ES-I3 (cell line): Measurements from ENCODE around the gene PIK3C3.

Experiments
- H3K36me3 ChIP-seq: 2 replicates; pipeline ENCODE4 v1.6.1; 2013; ENCODE audit warnings: mild to moderate bottlenecking, low read length, control low read depth, moderate library complexity; ENCODE audit not compliant: insufficient read depth
- H3K4me1 ChIP-seq: 2 replicates; pipeline ENCODE4 v1.6.1; 2013; ENCODE audit warnings: mild to moderate bottlenecking, control low read depth, low read length; ENCODE audit not compliant: insufficient read depth
- H3K9ac ChIP-seq: 2 replicates; pipeline ENCODE4 v1.6.1; 2013; ENCODE audit warnings: low read depth, mild to moderate bottlenecking, low read length, moderate library complexity
- H3K9me3 ChIP-seq: 2 replicates; pipeline ENCODE4 v1.6.1; 2013; ENCODE audit warnings: mild to moderate bottlenecking, low read length, moderate library complexity; ENCODE audit not compliant: control insufficient read depth, insufficient read depth

Gene PIK3C3

DNA sequence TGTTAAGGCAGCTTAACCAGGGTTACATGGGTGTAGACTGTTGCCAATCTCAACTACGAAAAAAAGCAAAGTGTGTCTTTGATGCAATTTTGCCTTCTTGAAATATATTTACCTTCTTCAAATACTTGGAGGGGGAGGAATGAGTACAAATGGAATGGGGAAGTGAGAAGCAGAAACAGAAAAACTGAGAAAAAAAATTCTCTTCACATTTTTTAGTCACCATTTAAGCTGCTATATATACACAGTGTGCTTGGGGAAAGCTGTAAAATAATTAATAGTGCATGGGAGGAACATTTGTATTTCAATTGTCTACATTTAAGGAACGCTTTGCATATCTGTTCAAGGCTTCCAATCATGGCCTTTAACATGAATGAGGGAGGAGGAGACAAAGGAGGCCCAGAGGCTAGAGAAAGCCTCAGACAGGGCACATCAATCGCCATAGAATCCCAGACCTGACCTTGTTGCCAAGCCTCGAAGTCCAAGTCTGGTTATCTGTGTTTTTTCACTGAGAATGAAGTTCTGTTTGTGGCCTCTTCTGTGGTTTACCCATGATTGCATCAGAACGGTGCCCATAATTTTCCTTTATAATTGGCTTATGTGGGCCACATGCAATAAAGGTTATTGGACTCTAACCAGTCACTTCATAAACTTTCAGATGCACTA is 158.6 kb downstream of the PIK3C3 start:
- Histone ChIP-seq H3K4me1 (no peaks in the 10 kb centered on the region), H3K9ac (no peak overlapping the region), H3K9me3 (peaks cover 2% of the 10 kb centered on the region; the same call in 1 of the 2 replicates), H3K36me3 (no peaks in the 10 kb centered on the region; the same call in 1 of the 2 replicates)

GRCh38 chr18:42114310-42114943 is 159.4 kb downstream of the PIK3C3 start:
- H3K9ac ChIP-seq: no peak overlapping the region
- H3K36me3 ChIP-seq: no peaks in the 10 kb centered on the region; the same call in 1 of the 2 replicates
- no peaks in the 10 kb centered on the region for H3K4me1 ChIP-seq
- H3K9me3 ChIP-seq: peaks cover 2% of the 10 kb centered on the region; the same call in 1 of the 2 replicates

DNA sequence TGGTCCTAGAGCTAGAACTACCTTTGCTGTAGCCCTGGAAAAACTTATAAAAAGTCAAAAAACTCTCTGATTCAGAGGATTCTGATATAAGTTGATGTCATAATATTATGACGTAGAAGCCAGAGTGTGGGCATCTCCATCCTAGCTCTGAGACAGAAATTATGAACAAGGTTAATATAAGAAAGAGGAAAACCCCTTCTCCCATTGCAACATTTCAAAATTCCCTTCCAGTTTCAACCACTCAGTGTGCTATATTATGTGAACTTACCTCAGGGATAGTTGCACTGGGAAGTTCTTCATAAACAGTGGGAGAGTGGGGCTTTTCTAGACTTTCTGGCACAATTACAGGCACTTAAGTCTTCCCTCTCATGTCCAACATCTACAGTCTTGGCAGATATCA is 171.6 kb downstream of the PIK3C3 start:
- Histone ChIP-seq H3K9me3 (no peaks in the 10 kb centered on the region), H3K36me3 (no peaks in the 10 kb centered on the region), H3K4me1 (no peaks in the 10 kb centered on the region), H3K9ac (no peak overlapping the region)

GRCh38 chr18:42131066-42131929 is 176.3 kb downstream of the PIK3C3 start:
- no peaks in the 10 kb centered on the region for H3K9me3 ChIP-seq
- H3K36me3 ChIP-seq: no peaks in the 10 kb centered on the region
- H3K4me1 ChIP-seq: no peaks in the 10 kb centered on the region
- H3K9ac ChIP-seq: no peak overlapping the region

DNA sequence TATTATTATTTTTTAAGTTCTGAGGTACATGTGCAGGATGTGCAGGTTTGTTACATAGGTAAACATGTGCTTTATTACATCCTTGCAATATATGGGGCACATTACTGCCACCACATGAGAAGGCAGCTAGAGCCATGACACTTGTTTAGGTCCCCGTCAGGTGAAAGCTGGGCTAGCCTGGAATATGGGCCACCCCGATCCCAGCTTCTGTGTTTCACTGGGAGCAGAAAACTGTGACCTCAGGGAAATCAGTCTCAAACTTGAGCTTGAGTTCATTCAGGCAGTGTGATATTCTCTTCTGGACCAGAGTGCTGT is 176.9 kb downstream of the PIK3C3 start:
- H3K4me1 ChIP-seq: no peaks in the 10 kb centered on the region
- no peaks in the 10 kb centered on the region for H3K9me3 ChIP-seq
- H3K36me3 ChIP-seq: no peaks in the 10 kb centered on the region
- H3K9ac ChIP-seq: no peak overlapping the region
